HG03103 (cell line): ENCODE results near the gene LMAN2.
A peak's percentile ranks its signal among the peaks of the same experiment; 100 is the strongest.
"Not testable (repeated sequence)": the region's sequence is repeated elsewhere in the genome, so short reads cannot be mapped to it uniquely, and the experiment has no call there.

ENCODE experiments used
- ATAC-seq: cut with Tn5 transposase; IDR thresholded peaks from one replicate; pipeline ENCODE4 v1.9.1; 2021; ENCODE audit warnings: low read depth; ENCODE audit not compliant: unreplicated experiment

The LMAN2 gene

GRCh38 chr5:177380805-177381126, 29.3 kb upstream of the LMAN2 start:
- no peak for ATAC-seq

GRCh38 chr5:177378884-177379883, 27.7 kb upstream of the LMAN2 start:
- no peak for ATAC-seq

- ATAC-seq, result no peak
These were observed 26.6 kb upstream of the LMAN2 start for GRCh38 chr5:177377851-177378776.

DNA sequence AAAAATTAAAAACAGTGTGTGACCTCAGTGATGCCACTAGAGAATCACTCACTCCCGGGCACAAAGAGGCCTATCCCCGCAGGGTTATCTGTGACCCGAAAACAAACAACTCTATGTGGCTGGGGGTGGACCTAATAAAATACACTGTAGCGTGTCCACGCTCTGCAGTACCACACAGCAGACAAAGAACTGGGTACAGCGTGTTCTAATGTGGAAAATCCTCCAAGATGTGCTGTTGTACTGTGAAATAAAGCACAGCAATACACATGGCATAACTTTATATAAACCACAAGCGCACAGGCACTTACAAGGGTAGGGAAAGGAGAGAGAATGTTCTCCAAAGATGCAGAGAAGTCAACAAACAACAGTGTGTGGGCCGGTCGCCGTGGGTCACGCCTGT, 24.6 kb upstream of the LMAN2 start:
- ATAC-seq, result no peak

DNA sequence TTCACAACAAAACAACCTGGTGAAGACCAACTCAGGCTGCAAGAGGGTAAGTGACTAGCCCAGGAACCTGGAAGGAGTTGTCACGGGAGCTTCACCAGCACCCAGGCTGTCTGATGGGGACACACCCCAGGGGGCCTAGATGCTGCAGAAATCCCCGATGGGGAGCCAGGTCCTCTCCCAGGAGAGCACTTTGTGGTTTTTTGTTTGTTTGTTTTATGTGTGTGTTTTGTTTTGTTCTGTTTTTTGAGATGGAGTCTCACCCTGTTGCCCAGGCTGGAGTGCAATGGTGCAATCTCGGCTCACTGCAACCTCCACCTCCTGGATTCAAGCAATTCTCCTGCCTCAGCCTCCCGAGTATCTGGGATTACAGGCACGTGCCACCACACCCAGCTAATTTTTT, 24.0 kb upstream of the LMAN2 start:
- ATAC-seq, result not testable (repeated sequence)

GRCh38 chr5:177374211-177374610, 22.7 kb upstream of the LMAN2 start:
- no peak for ATAC-seq

DNA sequence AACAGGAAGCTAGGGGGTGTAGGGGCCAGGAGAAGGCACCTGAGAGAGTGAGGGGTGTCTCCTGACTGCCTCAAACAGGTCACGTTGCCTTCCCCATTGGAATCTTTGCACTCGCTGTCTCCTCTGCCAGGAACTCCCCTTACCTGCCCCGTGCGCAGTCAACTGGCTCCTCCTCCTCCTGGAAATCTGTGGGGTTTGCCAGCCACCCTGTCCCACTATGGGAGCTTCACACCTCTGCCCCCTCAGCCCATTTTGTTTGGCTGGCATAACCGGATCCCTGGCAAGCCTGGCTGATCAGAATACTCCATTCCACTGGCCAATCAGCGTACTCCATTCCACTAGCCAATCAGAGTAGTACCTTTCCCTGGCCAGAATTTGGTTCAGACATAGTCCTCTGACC, 22.3 kb upstream of the LMAN2 start:
- ATAC-seq, result no peak

DNA sequence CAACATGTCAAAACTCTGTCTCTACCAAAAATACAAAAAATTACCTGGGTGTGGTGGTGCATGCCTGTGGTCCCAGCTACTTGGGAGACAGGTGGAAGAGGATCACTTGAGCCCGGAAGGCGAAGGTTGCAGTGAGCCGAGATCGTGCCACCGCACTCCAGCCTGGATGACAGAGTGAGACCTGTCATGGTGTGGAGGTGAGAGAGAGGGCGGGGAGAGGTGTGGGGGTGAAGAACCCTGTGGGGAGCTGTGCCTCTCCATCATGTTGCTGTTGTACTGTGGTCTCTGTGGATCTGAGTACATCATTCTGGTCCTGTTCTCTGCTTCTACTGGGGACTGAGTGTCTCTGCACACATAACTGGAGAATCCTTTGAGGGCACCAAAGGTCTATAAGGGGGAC, 21.4 kb upstream of the LMAN2 start:
- no peak for ATAC-seq

DNA sequence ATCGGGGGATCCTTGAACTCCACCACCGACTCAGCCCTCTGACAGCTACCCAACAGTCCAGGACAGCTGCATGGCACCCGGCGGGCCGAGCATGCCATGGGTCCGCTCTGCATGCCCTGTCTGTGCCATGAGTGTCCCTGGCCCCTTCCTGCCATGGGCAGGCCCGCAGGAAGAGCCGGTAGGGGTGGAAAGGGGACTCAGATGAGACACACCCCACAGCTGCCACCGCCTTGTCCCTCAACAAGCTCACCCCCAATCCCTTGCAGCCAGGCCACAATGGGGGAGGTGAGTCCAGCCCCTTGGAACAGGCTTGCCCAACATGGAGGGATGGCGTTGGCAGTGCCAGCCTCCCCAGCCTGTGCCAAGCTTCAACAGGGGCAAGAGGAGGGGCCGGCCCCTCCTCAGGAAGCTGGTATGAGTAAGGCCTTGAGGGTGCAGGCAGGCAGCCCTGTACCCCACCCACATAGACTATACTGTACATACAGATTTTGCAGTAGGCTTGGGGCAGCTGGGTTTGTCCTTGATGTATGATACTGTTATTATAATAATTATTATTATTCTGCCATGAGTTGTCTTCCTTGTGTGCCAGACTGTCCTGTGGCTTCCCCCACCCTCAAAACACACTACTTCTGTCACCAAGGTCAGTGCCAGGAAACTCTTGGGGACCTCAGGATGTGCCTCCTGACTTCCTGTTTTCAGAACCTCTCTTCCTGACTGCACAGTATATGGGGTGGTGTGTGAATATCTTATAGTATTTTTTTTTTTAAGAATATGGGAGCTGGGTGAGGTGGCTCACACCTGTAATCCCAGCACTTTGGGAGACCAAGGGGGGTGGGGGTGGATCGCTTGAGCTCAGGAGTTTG, 20.8 kb upstream of the LMAN2 start:
- no peak for ATAC-seq

- no peak for ATAC-seq
These were observed 19.9 kb upstream of the LMAN2 start for GRCh38 chr5:177371120-177372033.

DNA sequence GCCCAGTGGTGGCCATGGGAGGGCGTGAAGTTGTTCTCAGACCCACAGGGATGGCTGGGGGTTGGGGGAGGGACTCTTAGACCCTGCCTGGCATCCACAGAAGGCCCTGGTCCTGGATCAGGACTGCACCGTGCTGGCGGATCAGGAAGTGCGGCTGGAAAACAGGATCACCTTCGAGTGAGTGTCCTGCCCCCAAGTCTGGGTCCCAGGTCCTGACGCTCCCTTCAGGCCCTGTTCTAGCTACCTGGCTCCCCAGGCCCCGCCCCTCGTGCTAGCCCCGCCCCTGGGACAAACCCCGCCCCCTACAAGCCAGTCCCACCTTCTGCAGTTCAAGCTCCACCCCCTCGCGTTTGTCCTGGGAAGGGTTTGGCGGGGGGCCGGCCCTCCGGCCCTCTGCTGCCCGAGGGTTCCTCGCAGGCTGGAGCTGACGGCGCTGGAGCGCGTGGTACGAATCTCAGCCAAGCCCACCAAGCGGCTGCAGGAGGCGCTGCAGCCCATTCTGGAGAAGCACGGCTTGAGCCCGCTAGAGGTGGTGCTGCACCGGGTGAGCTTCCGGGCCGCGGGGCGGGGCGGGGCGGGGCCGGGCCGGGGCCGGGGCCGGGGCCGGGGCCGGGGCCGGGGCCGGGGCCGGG, 19.1 kb upstream of the LMAN2 start:
- ATAC-seq, result peak; percentile 54

- no peak for ATAC-seq
These were observed 18.4 kb upstream of the LMAN2 start for GRCh38 chr5:177369645-177370440.

GRCh38 chr5:177368869-177369644, 17.6 kb upstream of the LMAN2 start:
- ATAC-seq, result no peak

GRCh38 chr5:177367981-177368868, 16.8 kb upstream of the LMAN2 start:
- no peak for ATAC-seq

- no peak for ATAC-seq
These were observed 15.9 kb upstream of the LMAN2 start for GRCh38 chr5:177367323-177367848.
